ENCODE results near the gene SFXN5. TPM values are rescaled to one million over a fixed set of nuclear protein-coding genes. Genes with fewer than 3 reads are reported as not detected.
"Not testable (repeated sequence)": the region's sequence is repeated elsewhere in the genome, so short reads cannot be mapped to it uniquely, and the experiment has no call there.

Gene SFXN5
- total RNA-seq, 1 donor = 8.9 TPM

DNA sequence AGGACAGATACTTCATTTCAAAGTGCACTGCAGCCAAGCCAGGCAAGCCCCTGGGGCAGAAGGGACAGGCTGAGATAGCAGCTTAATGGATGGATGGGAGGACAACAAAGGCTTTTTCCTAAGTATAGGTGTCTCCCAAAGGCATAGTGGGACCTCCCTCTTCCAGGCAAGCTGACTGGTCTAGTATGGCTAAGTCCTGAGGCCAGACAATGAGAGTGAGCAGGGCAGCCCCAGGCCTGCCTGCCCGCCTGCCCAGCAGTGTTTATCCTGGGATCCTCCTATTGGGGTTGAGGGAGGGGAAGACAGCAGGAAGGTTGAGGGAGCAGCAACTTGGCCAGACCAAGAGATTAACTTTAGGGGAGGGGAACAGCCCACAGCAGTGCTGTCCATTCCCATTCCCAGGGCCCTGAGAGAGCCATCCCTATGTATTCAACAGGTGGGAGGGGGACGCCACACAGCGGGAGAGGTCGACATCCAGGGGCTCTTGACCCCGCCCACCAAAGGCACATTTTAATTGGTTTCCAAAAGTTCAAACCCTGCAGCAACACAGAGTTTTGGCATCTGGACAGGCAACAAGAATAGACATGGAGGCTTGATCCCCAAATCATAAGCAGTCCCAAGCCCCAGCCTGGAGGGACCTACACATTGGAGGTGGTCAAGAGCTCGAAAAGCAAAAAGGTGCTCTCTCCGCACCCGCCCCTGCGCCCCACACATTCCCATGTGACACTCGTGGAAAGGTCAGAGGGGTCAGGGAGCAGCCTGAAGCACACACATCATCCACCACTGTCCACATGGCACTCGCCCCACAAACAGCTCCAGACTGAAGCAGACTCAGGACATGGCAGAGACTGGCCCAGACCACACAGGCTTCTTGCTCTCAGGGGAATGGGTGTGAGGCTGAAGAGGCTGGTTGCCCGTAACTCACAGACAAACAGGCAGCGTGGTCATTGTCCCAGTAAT is 2.9 kb upstream of the SFXN5 start:
- H3K9me3 ChIP-seq (ENCODE audit: low read depth, low read length) = no peaks in the 10 kb centered on the region
- no peak overlapping the region for H3K4me3 ChIP-seq (ENCODE audit: low read length)
- no peaks in the 10 kb centered on the region for H3K27me3 ChIP-seq (ENCODE audit: insufficient read depth, low read length)
- H3K4me1 ChIP-seq (ENCODE audit: insufficient read depth, low read length) = peaks cover 20% of the 10 kb centered on the region

DNA sequence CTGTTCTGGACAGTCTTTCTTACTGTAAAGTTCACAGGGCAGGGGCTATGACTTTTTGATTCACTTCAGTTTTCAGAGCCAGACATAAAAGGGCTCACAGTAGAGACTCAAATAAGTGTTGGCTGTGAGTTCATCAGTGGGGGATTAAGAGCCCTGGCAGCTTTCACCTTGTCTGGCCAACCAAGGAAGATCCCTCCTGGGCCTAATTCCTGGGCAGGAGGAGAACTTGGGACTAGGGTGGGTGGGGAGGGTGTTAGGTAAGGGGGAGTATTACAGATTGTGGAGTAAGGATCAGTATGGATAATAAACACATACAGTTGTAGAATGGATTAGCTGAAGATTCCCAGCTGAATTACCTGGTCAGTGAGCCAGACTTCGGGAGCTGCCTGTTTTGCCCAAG is 904 bp upstream of the SFXN5 start:
- Histone ChIP-seq H3K9me3 (ENCODE audit: low read depth, low read length) (no peaks in the 10 kb centered on the region), H3K4me3 (ENCODE audit: low read length) (no peak overlapping the region), H3K27me3 (ENCODE audit: insufficient read depth, low read length) (no peaks in the 10 kb centered on the region), H3K4me1 (ENCODE audit: insufficient read depth, low read length) (peaks cover 36% of the 10 kb centered on the region)

- peak overlapping the region; percentile 91 for H3K4me3 ChIP-seq (ENCODE audit: low read length)
- H3K9me3 ChIP-seq (ENCODE audit: low read depth, low read length) = no peaks in the 10 kb centered on the region
- H3K27me3 ChIP-seq (ENCODE audit: insufficient read depth, low read length) = no peaks in the 10 kb centered on the region
- H3K4me1 ChIP-seq (ENCODE audit: insufficient read depth, low read length) = peaks cover 36% of the 10 kb centered on the region
Observed at GRCh38 chr2:73072129-73072395, 550 bp upstream of the SFXN5 start.

DNA sequence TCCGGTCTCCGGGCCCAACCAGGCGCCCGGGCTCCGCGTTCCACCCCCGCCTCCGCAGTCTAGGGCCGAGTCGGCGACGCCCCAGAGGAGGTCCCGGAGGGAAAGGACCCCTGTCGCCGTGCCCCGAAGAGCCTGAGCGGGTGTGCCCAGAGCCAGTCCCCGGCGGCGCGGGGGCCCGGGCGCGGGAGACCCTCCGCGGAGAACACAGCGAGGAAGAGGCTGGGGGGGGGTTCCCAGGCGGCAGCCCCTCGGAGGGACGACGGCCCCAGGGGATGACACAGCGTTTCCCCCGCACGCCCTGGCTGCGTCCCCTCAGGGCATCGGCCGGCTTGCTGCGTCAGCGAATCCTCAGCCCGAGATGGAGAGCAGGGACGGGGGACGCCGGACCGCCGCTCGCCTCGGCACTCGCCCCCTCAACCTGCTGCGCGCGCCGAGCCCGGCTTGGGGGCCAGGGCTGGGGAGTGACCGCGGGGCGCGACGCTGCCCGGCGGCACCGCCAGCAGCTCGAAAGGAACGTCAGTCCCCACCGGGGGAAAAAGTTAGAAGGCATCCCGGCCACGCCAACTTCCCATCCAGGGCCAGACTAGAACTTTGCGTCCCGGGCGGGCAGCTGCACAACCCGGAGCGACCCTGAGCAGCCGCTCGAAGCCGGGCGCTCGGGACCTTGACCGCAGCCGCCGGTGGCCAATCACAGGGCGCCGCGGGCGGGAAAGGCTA is 711 bp downstream of the SFXN5 start:
- Histone ChIP-seq H3K4me3 (ENCODE audit: low read length) (peak overlapping the region; percentile 91), H3K27me3 (ENCODE audit: insufficient read depth, low read length) (no peaks in the 10 kb centered on the region)

GRCh38 chr2:73069855-73070642 is 1.5 kb downstream of the SFXN5 start:
- Histone ChIP-seq H3K9me3 (ENCODE audit: low read depth, low read length) (no peaks in the 10 kb centered on the region), H3K27me3 (ENCODE audit: insufficient read depth, low read length) (no peaks in the 10 kb centered on the region), H3K4me3 (ENCODE audit: low read length) (peak overlapping the region; percentile 91), H3K4me1 (ENCODE audit: insufficient read depth, low read length) (peaks cover 36% of the 10 kb centered on the region)

More for the DNA sequence above, 711 bp downstream of the SFXN5 start:
- Histone ChIP-seq H3K9me3 (ENCODE audit: low read depth, low read length) (no peaks in the 10 kb centered on the region), H3K4me1 (ENCODE audit: insufficient read depth, low read length) (peaks cover 36% of the 10 kb centered on the region)

GRCh38 chr2:73069041-73069854 is 2.3 kb downstream of the SFXN5 start:
- H3K27me3 ChIP-seq (ENCODE audit: insufficient read depth, low read length) = no peaks in the 10 kb centered on the region
- no peaks in the 10 kb centered on the region for H3K9me3 ChIP-seq (ENCODE audit: low read depth, low read length)
- peak overlapping the region; percentile 91 for H3K4me3 ChIP-seq (ENCODE audit: low read length)
- H3K4me1 ChIP-seq (ENCODE audit: insufficient read depth, low read length) = peaks cover 36% of the 10 kb centered on the region

DNA sequence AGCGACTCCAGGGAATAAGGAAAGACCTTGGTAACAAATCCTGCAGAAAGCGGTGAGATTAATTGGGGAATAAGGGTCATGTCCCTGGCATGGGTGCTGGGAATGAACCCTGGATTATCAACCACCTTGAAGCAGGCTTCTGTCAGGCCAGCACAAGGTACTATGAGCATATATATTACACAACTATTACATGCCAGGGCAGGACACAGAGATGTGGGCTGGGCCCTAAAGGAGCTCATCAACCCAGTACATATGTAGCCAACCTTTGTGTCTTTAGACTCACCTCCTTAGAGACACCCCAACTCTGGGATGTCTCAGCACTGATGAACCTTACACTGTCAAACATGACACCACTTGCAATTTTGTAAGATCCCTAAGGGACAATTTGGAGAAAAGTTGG is 3.4 kb downstream of the SFXN5 start:
- Histone ChIP-seq H3K27me3 (ENCODE audit: insufficient read depth, low read length) (no peaks in the 10 kb centered on the region), H3K9me3 (ENCODE audit: low read depth, low read length) (no peaks in the 10 kb centered on the region), H3K4me3 (ENCODE audit: low read length) (no peak overlapping the region), H3K4me1 (ENCODE audit: insufficient read depth, low read length) (peaks cover 36% of the 10 kb centered on the region)

GRCh38 chr2:73067043-73067442 is 4.5 kb downstream of the SFXN5 start:
- no peak overlapping the region for H3K4me3 ChIP-seq (ENCODE audit: low read length)
- H3K9me3 ChIP-seq (ENCODE audit: low read depth, low read length) = no peaks in the 10 kb centered on the region
- H3K27me3 ChIP-seq (ENCODE audit: insufficient read depth, low read length) = no peaks in the 10 kb centered on the region
- H3K4me1 ChIP-seq (ENCODE audit: insufficient read depth, low read length) = peaks cover 32% of the 10 kb centered on the region

DNA sequence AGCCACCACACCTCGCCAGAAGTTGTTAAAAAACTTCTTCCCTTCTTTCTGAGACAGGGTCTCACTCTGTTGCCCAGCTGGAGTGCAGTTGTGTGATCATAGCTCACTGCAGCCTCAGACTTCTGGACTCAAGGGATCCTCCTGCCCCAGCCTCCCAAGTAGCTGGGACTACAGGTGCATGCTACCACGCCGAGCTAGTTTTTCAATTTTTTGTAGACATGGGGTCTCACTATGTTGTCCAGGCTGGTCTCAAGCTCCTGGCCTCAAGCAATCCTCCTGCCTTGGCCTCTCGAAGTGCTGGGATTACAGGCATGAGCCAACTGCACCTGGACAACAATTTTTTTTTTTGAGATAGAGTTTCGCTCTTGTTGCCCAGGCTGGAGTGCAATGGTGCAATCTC is 6.4 kb downstream of the SFXN5 start:
- H3K27me3 ChIP-seq (ENCODE audit: insufficient read depth, low read length); H3K9me3 ChIP-seq (ENCODE audit: low read depth, low read length); H3K4me3 ChIP-seq (ENCODE audit: low read length): not testable (repeated sequence)
- H3K4me1 ChIP-seq (ENCODE audit: insufficient read depth, low read length) = peaks cover 24% of the 10 kb centered on the region

GRCh38 chr2:73063909-73064875 is 7.3 kb downstream of the SFXN5 start:
- Histone ChIP-seq H3K4me1 (ENCODE audit: insufficient read depth, low read length) (peaks cover 15% of the 10 kb centered on the region), H3K9me3 (ENCODE audit: low read depth, low read length) (no peaks in the 10 kb centered on the region), H3K27me3 (ENCODE audit: insufficient read depth, low read length) (no peaks in the 10 kb centered on the region), H3K4me3 (ENCODE audit: low read length) (no peak overlapping the region)

DNA sequence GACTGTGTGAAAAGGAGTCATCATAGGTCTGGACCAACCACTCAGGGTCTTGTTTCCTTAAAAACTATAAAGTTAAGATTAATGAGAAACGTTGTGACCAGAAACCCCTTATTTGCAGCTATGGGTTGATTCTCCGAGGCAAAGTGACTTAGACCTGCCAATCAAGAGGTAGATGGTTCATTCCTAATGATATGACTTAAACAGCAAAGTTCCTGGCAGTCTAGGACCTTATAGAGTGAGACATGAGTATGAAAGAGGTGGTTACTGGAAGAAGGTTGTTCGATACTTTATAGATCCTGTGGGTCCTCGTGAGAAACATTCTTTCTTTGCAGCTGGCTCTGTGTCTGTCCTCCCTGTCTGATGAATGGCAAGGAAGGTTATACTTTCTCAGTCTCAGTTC is 8.0 kb downstream of the SFXN5 start:
- Histone ChIP-seq H3K9me3 (ENCODE audit: low read depth, low read length) (no peaks in the 10 kb centered on the region), H3K27me3 (ENCODE audit: insufficient read depth, low read length) (no peaks in the 10 kb centered on the region), H3K4me3 (ENCODE audit: low read length) (no peak overlapping the region), H3K4me1 (ENCODE audit: insufficient read depth, low read length) (peaks cover 8% of the 10 kb centered on the region)

DNA sequence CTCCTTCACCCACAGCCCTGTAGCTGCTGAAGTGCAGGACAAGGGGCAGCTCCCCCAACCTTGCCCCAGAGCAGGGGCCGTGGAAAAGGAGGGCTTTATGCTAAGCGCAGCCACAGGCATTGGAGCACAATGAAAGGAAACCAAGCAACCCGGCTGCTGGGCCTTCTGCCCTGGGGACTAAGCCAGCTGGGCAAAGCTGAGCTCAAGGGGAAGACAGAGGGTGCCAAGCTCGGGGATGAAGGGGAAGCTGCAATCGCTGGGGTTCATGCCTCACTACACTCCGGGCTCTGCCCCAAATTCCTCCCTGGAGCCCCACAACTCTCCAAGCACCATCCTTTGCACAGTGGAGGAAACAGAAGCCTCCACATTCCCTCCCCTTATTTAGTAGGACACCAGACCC is 12.4 kb downstream of the SFXN5 start:
- Histone ChIP-seq H3K27me3 (ENCODE audit: insufficient read depth, low read length) (no peaks in the 10 kb centered on the region), H3K9me3 (ENCODE audit: low read depth, low read length) (peaks cover 8% of the 10 kb centered on the region), H3K4me3 (ENCODE audit: low read length) (no peak overlapping the region), H3K4me1 (ENCODE audit: insufficient read depth, low read length) (no peaks in the 10 kb centered on the region)

DNA sequence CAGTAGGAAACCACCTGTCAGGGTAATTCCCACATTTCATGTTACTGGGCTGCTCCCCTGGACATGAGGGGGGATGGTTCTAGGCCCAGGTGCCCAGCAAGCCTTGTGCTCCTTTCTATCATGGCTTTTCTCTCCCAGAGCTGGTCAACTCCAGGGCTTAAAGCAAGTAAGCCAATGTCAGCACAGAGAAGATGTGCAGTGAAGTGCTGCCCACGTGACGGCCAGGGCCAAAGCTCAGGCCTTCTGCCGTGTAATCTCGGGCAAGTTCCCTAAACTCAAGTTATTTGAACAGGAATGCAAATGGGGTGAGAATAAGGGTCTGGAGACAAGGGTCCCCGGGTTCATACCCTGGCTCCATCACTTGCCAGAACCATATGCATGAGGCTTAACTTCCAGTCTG is 16.5 kb downstream of the SFXN5 start:
- H3K4me1 ChIP-seq (ENCODE audit: insufficient read depth, low read length) = no peaks in the 10 kb centered on the region
- no peak overlapping the region for H3K4me3 ChIP-seq (ENCODE audit: low read length)
- no peaks in the 10 kb centered on the region for H3K27me3 ChIP-seq (ENCODE audit: insufficient read depth, low read length)
- peaks cover 8% of the 10 kb centered on the region for H3K9me3 ChIP-seq (ENCODE audit: low read depth, low read length)

All from mononuclear cell (primary cell).